Endometrial microvascular endothelial cells (primary cell): Measurements from ENCODE around the gene LRTM2. TPM values are rescaled to one million over a fixed set of nuclear protein-coding genes. Genes with fewer than 3 reads are reported as not detected.

Experiments
- in situ Hi-C: cut with HindIII; loops from 2 replicates; pipeline ENCODE4 v1.10.0; 2017; ENCODE audit warnings: low sequenced_read_pairs, low pct_unique_long_range_greater_than_20kb; ENCODE audit errors: inconsistent ontology term
- total RNA-seq: library from RNA; depleted of rRNA; stranded (reverse); fragments of >200 nt; gene quantifications from one replicate; pipeline ENCODE4 v1.2.3, GENCODE V29; 2015; ENCODE audit errors: inconsistent ontology term

The LRTM2 gene
- total RNA-seq = not detected

- in situ Hi-C loops = loop anchor here (25.0 kb wide), 1 partner anchor 117 kb away; no protein-coding TSS in a partner anchor
Measured at GRCh38 chr12:1820191-1820895, at the start of gene LRTM2. TSS of gene LRTM2 (plus strand) at chr12:1820565. CDS start at chr12:1828149, 7,584 bp downstream.

DNA sequence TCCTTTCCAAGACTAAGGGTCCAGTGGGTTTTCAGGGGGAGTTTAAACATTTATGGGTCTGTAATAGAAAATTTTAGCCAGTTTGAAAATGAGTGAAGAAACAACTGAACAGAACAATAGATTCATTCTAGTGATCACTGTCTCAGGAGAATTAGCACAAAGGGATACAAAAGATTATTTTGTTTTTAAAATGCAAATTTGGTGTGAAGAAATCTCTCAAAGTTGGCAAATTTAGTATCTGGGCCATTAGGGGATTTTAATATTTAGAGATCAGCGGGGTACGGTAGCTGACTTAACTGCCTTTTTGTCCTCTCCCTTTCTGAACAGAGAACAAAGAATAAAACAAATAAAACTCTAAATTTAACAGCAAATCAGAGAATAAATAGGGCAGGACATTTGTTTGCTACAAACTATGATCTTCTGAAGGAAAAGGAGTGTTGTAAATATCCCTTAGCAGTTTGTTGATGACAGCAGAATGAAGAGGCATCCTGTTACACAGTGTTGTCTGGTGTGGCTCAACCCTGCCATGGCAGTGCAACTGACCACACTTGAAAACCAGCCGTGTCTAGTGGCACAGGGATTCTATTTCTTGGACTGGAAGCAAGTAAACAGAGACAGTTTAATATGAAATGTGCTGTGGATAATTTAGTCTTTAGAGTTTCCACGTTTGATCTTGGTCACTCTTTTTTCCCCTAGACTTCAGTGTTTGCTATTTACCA is 46.3 kb upstream of the LRTM2 start:
- in situ Hi-C loops = no loop called here

DNA sequence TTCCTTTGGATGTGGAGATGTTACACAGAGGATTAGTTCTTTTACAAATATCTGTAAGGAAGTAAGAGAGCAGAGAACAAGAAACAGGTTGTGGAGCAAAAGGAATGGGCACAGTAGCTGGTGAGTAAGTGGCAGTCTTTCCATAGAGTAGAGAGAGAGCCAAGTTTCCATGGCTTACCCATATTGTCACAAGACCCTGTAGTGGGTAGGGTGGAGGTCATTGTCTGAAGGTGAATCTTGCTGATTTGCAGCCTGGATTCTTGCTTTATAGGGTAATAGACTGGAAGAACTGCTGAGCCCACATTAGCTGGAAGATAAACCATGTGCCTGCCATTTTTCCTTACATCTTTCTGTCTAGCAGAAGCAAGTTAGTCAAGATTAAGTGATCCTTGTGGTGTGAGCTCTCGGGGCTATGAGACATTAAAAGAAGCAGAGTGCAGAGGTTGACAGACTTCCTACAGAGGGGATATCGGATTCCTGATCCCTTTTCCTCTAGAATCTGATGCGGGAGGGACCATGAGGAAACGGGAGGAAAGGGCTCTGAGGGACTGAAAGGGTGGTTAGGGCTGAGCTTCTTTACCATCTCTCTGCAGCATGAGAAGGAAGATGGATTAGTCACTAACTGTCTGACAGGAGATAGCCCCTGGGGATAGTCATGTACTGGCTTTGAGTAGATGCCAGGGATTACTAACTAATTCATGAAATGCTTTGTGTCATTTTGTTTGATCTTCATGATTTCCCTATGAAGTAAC is 44.0 kb upstream of the LRTM2 start:
- in situ Hi-C loops = loop anchor here (25.0 kb wide), 1 partner anchor 114 kb away; no protein-coding TSS in a partner anchor

DNA sequence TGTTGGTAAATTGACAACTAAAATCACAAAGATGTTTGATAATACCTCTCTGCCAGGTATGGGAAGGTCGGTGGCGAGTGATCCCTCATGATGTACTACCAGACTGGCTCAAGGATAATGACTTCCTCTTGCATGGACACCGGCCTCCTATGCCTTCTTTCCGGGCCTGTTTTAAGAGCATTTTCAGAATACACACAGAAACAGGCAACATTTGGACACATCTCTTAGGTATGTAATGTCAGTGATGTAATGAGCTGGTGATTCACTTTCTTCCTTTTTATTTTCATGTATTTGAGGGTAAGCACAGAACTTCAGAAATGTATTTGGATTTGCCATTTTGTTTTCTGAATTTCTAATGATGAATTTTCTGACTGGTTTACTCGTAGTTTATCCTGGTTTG is 42.6 kb upstream of the LRTM2 start:
- in situ Hi-C loops = loop anchor here (25.0 kb wide), 1 partner anchor 115 kb away; no protein-coding TSS in a partner anchor

- in situ Hi-C loops = loop anchor here (25.0 kb wide), 1 partner anchor 117 kb away; no protein-coding TSS in a partner anchor
Measured at GRCh38 chr12:1778911-1779310, 41.5 kb upstream of the LRTM2 start.

GRCh38 chr12:1779783-1780182 is 40.6 kb upstream of the LRTM2 start:
- in situ Hi-C loops = loop anchor here (25.0 kb wide), 1 partner anchor 117 kb away; no protein-coding TSS in a partner anchor

- in situ Hi-C loops = loop anchor here (25.0 kb wide), 1 partner anchor 119 kb away; no protein-coding TSS in a partner anchor
Measured at GRCh38 chr12:1781772-1782171, 38.6 kb upstream of the LRTM2 start.

GRCh38 chr12:1782215-1782614 is 38.1 kb upstream of the LRTM2 start:
- in situ Hi-C loops = loop anchor here (25.0 kb wide), 1 partner anchor 120 kb away; no protein-coding TSS in a partner anchor

DNA sequence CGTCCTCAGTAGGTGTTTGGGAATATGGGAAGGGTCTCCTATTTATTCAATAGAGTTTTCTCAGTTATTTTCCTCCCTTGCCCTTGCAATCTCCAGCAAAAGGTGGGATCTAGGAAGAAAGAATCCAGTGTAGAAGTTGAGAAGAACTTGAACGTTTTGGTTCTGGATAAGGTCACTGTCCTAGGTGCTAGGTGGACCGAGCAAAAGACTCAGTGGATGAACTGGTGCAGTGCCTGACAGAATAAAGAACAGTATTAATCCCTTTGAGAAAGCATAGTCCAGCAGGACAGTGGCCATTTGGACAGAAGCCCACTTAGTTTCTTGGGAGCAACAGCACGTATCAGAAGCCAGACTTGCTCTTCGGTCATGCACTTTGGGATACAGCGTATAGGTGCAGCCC is 32.7 kb upstream of the LRTM2 start:
- in situ Hi-C loops = loop anchor here (25.0 kb wide), 1 partner anchor 125 kb away; no protein-coding TSS in a partner anchor

DNA sequence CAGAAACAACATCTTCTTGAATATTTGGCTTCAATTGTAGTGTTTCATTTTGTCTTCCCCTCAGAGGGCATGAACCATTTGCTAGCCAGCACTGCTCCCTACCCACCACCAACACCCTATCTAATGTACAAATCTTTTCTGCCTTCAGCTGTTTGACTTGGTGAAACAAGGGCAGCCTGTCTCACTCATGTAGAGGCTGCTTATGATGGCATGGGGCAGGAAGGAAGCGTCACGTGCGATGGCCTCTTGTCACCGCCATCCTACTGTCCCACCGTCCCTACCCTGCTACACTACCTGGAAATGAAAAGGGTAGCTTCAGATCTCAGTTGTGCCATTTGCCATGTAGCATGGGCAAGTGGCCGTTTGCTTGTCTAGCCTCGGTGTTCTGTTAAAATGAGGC is 29.9 kb upstream of the LRTM2 start:
- in situ Hi-C loops = loop anchor here (25.0 kb wide), 1 partner anchor 128 kb away; no protein-coding TSS in a partner anchor

DNA sequence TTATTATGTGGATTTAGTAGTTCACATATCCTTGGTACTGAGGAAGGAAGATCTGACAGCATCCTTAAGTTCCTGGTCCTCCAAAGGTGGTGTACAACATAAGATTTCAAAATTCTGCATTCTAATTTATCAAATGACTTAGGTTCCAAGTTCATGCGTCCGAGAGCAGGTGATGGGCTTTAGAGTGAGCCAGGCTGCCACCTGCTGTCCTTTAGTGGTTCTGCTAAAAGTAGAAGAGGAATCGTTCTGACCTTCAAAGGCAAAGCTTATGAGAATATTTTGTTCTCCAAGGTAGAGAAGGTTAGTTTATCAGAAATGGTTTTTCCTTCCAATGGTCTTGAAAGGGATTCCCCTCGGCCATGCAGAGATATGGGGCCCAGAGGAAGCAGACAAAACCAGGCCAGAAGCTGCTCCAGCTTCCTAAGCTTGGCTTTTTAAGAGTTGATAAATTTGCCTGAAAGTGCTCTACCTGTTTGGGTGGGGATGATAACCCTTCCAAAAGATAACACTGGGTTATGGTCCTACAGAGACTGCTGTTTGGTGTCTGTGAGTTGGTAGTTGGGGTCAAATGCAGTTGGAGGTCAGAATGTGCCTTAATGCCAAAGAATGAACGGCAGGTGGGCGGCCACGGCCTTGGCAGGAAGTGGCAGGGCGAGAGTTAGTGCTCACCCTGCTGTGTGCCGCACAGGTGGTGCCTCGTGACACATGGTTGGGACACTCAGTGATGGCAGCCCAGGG is 29.1 kb upstream of the LRTM2 start:
- in situ Hi-C loops = loop anchor here (25.0 kb wide), 1 partner anchor 129 kb away; no protein-coding TSS in a partner anchor

- in situ Hi-C loops = loop anchor here (25.0 kb wide), 1 partner anchor 130 kb away; no protein-coding TSS in a partner anchor
Measured at GRCh38 chr12:1792406-1792805, 28.0 kb upstream of the LRTM2 start.

GRCh38 chr12:1793426-1794210 is 26.7 kb upstream of the LRTM2 start:
- in situ Hi-C loops = loop anchor here (25.0 kb wide), 1 partner anchor 131 kb away; no protein-coding TSS in a partner anchor

DNA sequence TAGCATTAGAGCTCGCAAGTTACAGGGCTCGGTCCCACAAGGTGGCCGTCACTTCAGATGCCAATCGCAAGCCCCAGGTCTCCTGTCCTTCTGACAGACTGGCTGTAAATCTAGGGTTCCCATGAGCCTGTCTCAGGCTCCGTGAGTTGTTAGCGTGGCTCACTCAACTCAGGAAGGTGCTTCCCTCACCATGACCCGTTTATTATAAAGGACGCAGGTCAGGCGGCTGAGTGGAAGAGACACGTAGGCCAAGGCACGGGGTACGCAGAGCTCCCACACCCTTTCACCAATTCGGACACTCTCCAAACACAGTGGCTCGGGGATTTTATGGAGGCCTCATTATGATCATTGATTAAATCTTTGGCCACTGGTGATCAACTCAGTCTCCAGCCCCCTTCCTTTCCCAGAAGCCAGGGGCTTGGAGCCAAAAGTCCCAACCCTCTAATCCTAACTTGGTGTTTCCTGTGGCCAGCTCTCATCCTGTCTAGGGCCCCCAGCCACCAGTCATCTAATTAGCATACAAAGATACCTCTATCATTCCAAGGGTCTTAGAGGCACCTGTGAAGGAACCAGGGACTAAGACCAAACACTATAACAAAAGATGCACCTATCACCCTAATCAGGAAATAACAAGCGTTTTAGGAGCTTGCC is 25.8 kb upstream of the LRTM2 start:
- in situ Hi-C loops = loop anchor here (25.0 kb wide), 1 partner anchor 132 kb away; no protein-coding TSS in a partner anchor

- in situ Hi-C loops = loop anchor here (25.0 kb wide), 1 partner anchor 133 kb away; no protein-coding TSS in a partner anchor
Measured at GRCh38 chr12:1795221-1795784, 25.1 kb upstream of the LRTM2 start.

DNA sequence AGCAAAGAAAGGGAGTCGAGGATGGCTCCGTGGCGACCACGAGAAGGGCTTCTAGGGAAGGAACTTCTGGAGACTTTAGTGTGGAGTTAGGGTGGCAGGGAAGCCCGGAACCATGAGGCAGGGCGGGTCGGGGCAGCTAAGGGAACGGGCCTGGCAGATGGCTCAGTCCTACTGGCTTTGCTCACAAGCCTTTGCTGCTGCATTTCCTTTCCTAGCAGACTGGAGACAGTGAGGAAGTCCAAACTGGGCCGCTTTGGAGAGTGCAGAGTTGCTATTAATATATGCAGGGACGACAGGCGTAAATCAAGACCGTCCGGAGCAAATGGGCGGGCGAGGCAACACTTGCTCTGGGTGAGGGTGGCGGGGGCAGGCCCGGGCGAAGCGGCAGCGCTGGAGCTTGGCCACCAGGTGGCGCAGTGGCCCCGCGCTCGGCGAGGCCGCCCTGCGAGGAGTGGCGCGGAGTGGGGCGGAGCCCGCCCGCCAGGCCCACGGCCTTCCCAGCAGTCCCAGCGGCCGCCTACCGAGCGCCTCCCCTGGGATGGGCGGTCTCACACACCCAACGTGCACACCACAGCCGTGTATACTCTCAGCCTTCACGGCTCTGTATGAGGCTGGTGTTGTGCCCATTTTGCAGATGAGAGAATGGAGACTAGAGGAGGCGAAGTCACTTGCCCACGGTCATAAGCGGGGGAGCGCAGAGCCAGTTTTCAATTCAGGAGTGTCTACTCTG is 24.4 kb upstream of the LRTM2 start:
- in situ Hi-C loops = loop anchor here (25.0 kb wide), 1 partner anchor 134 kb away; no protein-coding TSS in a partner anchor
